SU-DHL-6 (cell line): ENCODE measurements around the gene TBC1D4.

Experiments
- H2AFZ ChIP-seq: fragments of 200-600 bp; sonication (generic); 2 replicates; pipeline ENCODE4 v1.6.1; 2014; ENCODE audit warnings: low read depth, mild to moderate bottlenecking, moderate library complexity, mixed read lengths, antibody characterized with exemption, low read length; ENCODE audit not compliant: severe bottlenecking
- H3F3A ChIP-seq: fragments of 200-600 bp; shearing (Covaris generic); 2 replicates; pipeline ENCODE4 v1.6.0; 2016; ENCODE audit warnings: antibody characterized with exemption, mild to moderate bottlenecking; ENCODE audit not compliant: insufficient read depth
- H3K27ac ChIP-seq: fragments of 200-600 bp; sonication (generic); 2 replicates; pipeline ENCODE4 v1.5.1; 2016; ENCODE audit warnings: low read depth, mild to moderate bottlenecking, low read length, moderate library complexity, mixed read lengths
- H3K27me3 ChIP-seq: fragments of 200-600 bp; sonication (generic), shearing (Covaris generic); 2 replicates; pipeline ENCODE4 v1.6.0; 2014; ENCODE audit warnings: mild to moderate bottlenecking, low read length
- H3K36me3 ChIP-seq: fragments of 200-600 bp; sonication (generic); 2 replicates; pipeline ENCODE4 v1.6.1; 2014; ENCODE audit warnings: mild to moderate bottlenecking, low read length, mixed read lengths
- H3K4me2 ChIP-seq: fragments of 300-600, 200-600 bp; shearing (Covaris generic), sonication (generic); 2 replicates; pipeline ENCODE4 v1.6.0; 2014; ENCODE audit warnings: low read length, low read depth, mild to moderate bottlenecking; ENCODE audit not compliant: poor library complexity, severe bottlenecking
- H3K4me3 ChIP-seq: fragments of 200-600 bp; sonication (generic); 2 replicates; pipeline ENCODE4 v1.5.1; 2014; ENCODE audit warnings: antibody characterized with exemption, low read length, mild to moderate bottlenecking, mixed read lengths; ENCODE audit not compliant: insufficient read depth, poor library complexity, severe bottlenecking
- H3K79me2 ChIP-seq: fragments of 200-600 bp; sonication (generic); 2 replicates; pipeline ENCODE4 v1.6.1; 2014; ENCODE audit warnings: mild to moderate bottlenecking, low read length, moderate library complexity; ENCODE audit not compliant: insufficient read depth
- H3K9ac ChIP-seq: fragments of 200-600 bp; sonication (generic); 2 replicates; pipeline ENCODE4 v1.7.0; 2014; ENCODE audit warnings: mild to moderate bottlenecking, low read length
- H3K9me2 ChIP-seq: fragments of 200-600 bp; sonication (generic); replicated peaks from 2 replicates; pipeline ENCODE4 v1.6.1; 2014; ENCODE audit warnings: low read length; ENCODE audit not compliant: insufficient read depth
- H3K9me3 ChIP-seq: fragments of 200-600 bp; sonication (generic); 2 replicates; pipeline ENCODE4 v1.6.1; 2014; ENCODE audit warnings: low read length, mixed read lengths; ENCODE audit not compliant: insufficient read depth
- H4K20me1 ChIP-seq: fragments of 200-600 bp; sonication (generic); 2 replicates; pipeline ENCODE4 v1.6.1; 2014; ENCODE audit warnings: low read depth, mild to moderate bottlenecking, antibody characterized with exemption, low read length, moderate library complexity, mixed read lengths
- EZH2phosphoT487 ChIP-seq: fragments of 200-600 bp; sonication (generic), shearing (Covaris generic); conservative IDR thresholded peaks from 2 replicates; pipeline ENCODE4 v1.6.1; 2018; ENCODE audit warnings: mild to moderate bottlenecking, antibody characterized with exemption, low read length, moderate library complexity, mixed read lengths
- TF ChIP-seq, protein P1 (sequence below): fragments of 200-600 bp; sonication (generic); IDR thresholded peaks from one replicate; pipeline ENCODE4 v1.5.1; 2017; ENCODE audit warnings: antibody characterized with exemption, mild to moderate bottlenecking, low read length, moderate library complexity; ENCODE audit not compliant: insufficient read depth, poor library complexity, severe bottlenecking

Gene TBC1D4

DNA sequence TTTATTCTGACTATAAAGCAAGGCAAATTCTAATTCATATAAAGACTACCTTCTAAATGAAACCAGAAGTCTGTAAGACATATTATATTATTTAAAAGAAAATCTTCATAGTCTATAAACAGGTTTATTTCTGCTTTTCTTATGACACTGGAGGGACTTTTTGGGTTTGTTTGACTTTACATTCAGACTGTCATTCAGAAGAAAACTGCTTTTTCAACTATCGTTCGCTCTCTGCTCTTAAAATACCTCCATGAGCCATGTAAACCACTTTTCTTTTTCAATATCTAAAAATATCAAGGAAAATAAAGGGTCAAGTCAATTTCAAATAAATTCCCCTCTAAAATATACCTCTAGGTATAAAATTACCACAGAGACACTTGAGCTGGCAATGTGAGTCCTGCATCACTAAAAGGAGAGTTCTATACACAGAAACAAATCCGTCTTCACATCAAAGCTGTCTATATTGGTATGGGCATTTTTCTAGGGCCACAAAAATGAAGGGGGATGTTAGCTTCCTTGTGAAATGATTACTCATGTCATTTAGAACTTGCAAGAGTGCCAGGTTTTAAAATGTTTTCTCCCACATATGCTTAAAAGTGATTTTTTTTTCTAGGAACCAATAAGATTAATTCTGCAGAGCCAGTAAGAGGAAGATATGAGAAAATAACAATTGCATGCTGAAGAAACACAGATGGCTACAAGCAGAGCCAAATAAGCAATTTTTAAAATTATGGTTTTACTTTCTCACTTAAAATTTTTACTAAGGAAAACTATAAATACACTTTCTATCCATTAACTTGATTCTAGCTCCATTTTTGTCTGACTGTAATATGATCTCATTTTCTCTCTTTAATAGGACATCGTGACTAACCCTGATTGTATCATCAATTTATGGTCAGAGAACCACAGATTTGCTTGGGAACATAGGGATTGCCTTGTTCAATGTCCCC is 181.8 kb downstream of the TBC1D4 start:
- no peaks in the 10 kb centered on the region for H3K79me2 ChIP-seq
- no peak overlapping the region for H3K27ac ChIP-seq
- no peaks in the 10 kb centered on the region for H3K9me2 ChIP-seq
- no peaks in the 10 kb centered on the region for H4K20me1 ChIP-seq
- H3K4me2 ChIP-seq: no peak overlapping the region
- no peak for TF ChIP-seq EZH2phosphoT487
- TF ChIP-seq, protein P1, sequence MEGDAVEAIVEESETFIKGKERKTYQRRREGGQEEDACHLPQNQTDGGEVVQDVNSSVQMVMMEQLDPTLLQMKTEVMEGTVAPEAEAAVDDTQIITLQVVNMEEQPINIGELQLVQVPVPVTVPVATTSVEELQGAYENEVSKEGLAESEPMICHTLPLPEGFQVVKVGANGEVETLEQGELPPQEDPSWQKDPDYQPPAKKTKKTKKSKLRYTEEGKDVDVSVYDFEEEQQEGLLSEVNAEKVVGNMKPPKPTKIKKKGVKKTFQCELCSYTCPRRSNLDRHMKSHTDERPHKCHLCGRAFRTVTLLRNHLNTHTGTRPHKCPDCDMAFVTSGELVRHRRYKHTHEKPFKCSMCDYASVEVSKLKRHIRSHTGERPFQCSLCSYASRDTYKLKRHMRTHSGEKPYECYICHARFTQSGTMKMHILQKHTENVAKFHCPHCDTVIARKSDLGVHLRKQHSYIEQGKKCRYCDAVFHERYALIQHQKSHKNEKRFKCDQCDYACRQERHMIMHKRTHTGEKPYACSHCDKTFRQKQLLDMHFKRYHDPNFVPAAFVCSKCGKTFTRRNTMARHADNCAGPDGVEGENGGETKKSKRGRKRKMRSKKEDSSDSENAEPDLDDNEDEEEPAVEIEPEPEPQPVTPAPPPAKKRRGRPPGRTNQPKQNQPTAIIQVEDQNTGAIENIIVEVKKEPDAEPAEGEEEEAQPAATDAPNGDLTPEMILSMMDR: no peak
- no peaks in the 10 kb centered on the region for H3F3A ChIP-seq
- H2AFZ ChIP-seq: no peak overlapping the region
- H3K9me3 ChIP-seq: 0 out of 2 replicates have a peak, but pooled peaks cover under 1% of the 10 kb centered on the region
- no peak overlapping the region for H3K9ac ChIP-seq
- H3K4me3 ChIP-seq: no peak overlapping the region
- H3K27me3 ChIP-seq: no peaks in the 10 kb centered on the region
- H3K36me3 ChIP-seq: peaks cover 3% of the 10 kb centered on the region; the same call in 1 of the 2 replicates

DNA sequence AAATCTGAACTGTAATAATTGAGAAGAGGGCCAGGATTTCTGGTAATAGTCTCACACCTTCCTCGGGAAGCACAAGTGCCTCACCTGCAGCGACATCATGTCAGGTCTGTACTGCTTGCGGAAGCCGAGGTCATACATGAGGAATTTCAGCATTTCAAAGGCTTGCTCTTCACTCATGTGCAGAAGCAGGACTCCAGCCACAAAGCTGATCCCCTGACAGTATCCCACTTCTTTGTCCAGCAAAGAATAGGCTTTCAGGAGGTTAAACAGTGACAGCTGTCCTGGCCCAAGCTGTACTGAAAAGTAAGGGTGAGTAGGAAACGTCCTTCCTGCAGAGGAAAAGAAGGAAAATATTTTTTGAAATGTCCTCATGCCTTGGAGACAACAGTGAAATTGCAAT is 182.7 kb downstream of the TBC1D4 start:
- Histone ChIP-seq H3K9me3 (no peaks in the 10 kb centered on the region), H4K20me1 (no peaks in the 10 kb centered on the region), H2AFZ (no peak overlapping the region), H3K4me3 (no peak overlapping the region), H3K9me2 (no peaks in the 10 kb centered on the region), H3K36me3 (0 out of 2 replicates have a peak, but pooled peaks cover 5% of the 10 kb centered on the region), H3K4me2 (no peak overlapping the region), H3K27ac (no peak overlapping the region), H3F3A (no peaks in the 10 kb centered on the region), H3K79me2 (no peaks in the 10 kb centered on the region), H3K27me3 (no peaks in the 10 kb centered on the region), H3K9ac (no peak overlapping the region)
- TF ChIP-seq EZH2phosphoT487: no peak

DNA sequence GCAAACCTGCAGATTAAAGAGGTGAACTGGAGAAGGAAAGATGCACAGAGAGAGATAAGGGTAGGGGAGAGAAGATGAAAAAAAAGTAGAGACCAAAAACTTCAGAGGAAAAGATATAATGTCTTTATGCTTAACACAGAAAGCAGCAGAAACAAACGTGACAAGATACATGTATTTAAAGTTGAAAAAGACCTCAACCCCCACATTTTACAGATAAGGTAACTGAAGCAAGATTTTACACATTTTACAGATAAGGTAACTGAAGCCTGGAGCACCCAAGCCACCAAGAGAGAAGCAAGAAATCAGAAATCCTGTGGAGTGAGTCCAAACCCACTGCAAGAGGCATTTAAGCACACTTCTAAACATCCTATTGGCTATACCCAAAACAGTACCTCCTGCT is 185.3 kb downstream of the TBC1D4 start:
- 0 out of 2 replicates have a peak, but pooled peaks cover 5% of the 10 kb centered on the region for H3K36me3 ChIP-seq
- H3K4me3 ChIP-seq: no peak overlapping the region
- no peak overlapping the region for H3K4me2 ChIP-seq
- no peaks in the 10 kb centered on the region for H4K20me1 ChIP-seq
- H3F3A ChIP-seq: no peaks in the 10 kb centered on the region
- H3K9ac ChIP-seq: no peak overlapping the region
- H3K27me3 ChIP-seq: no peaks in the 10 kb centered on the region
- TF ChIP-seq EZH2phosphoT487: no peak
- TF ChIP-seq, protein P1: no peak
- H3K79me2 ChIP-seq: no peaks in the 10 kb centered on the region
- H3K27ac ChIP-seq: no peak overlapping the region
- no peaks in the 10 kb centered on the region for H3K9me2 ChIP-seq
- no peak overlapping the region for H2AFZ ChIP-seq
- no peaks in the 10 kb centered on the region for H3K9me3 ChIP-seq

DNA sequence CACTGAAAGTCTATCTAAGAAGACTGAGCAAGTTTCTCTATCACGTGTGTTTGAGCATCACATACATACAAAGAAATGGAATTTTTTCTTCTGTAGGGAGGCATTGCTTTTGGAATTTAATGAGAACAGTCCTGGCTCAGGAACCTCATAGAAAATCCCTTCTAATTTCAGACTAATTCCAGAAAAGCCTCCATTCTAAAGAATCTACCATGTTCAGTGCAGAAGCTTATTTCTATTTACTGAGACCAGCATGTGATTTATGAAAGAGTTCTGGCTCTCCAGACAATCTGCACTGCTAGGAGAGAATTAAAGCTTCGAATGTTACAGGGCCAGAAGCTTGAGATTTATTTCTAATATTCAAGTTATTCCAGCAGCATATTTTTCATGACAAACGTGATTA is 186.8 kb downstream of the TBC1D4 start:
- Histone ChIP-seq H4K20me1 (no peaks in the 10 kb centered on the region), H3K9me2 (no peaks in the 10 kb centered on the region), H3K9ac (no peak overlapping the region), H3K36me3 (0 out of 2 replicates have a peak, but pooled peaks cover 5% of the 10 kb centered on the region), H3K27ac (no peak overlapping the region), H3K4me2 (no peak overlapping the region), H3K27me3 (no peaks in the 10 kb centered on the region), H3K79me2 (no peaks in the 10 kb centered on the region), H3K9me3 (no peaks in the 10 kb centered on the region), H3F3A (no peaks in the 10 kb centered on the region), H2AFZ (no peak overlapping the region), H3K4me3 (no peak overlapping the region)
- TF ChIP-seq EZH2phosphoT487: no peak
